ENCODE results near the gene DIP2B.

DNA sequence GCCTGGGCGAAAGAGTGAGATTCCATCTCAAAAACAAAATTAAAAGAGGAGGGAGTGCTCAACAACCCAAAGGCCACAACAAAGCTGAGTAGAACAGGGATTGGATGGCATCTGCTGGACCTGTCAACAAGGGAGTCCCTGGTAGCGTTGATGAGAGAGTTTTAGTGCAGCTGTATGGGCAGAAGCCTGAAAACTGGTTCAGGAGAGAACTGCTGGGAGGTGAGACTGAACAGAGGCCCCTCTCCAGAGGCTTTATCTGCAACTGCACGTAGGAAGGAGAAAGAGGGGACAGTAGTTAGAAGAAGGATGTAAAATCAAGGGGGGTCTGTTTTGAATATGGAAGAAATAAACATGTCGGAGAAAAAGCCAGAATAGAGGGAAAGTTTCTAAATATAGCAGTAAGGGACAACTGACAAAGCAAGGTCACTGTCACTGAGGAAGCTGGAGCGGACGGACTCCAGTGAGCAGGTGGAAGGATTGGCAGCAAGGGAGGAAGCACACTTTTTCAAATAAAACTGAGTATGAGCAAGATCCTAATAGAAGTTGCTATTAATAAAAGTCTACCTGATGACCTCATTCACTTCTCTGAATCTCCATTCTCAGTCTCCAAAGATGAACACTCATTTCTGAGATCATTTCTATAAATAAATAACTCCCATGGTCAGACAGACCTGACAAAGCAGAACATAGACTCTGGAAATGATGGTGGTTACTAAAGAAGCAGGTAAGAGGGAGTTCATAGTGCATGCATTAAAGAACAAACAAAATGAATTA is 247.3 kb downstream of the DIP2B start:
- TF ChIP-seq YY1 (IDR thresholded peaks at IDR 0.05; ENCODE audit: low read depth) (no peak), FOXM1 (IDR thresholded peaks at IDR 0.05; ENCODE audit: low read depth) (no peak), RAD21 (IDR thresholded peaks at IDR 0.05; ENCODE audit: low read length) (no peak), JUND (IDR thresholded peaks at IDR 0.05) (no peak), TAF1 (IDR thresholded peaks at IDR 0.05; ENCODE audit: borderline replicate concordance, low read depth, low read length) (no peak), USF2 (IDR thresholded peaks at IDR 0.05; ENCODE audit: borderline replicate concordance, low read depth, low read length) (no peak), ZBTB33 (IDR thresholded peaks at IDR 0.05; ENCODE audit: borderline replicate concordance, low read depth) (no peak), SMC3 (IDR thresholded peaks at IDR 0.05; ENCODE audit: low read depth, low read length) (no peak), NRF1 (IDR thresholded peaks at IDR 0.05; ENCODE audit: low read depth, low read length) (no peak), POLR2AphosphoS5 (IDR thresholded peaks at IDR 0.05; ENCODE audit: low read depth, low read length) (no peak), FOSL2 (IDR thresholded peaks at IDR 0.05; ENCODE audit: borderline replicate concordance, low read depth) (no peak), EP300 (IDR thresholded peaks at IDR 0.05; ENCODE audit: borderline replicate concordance in 1 of 2, low read depth in 1 of 2, low read length in 1 of 2) (no peak)
- TF ChIP-seq, protein P1, sequence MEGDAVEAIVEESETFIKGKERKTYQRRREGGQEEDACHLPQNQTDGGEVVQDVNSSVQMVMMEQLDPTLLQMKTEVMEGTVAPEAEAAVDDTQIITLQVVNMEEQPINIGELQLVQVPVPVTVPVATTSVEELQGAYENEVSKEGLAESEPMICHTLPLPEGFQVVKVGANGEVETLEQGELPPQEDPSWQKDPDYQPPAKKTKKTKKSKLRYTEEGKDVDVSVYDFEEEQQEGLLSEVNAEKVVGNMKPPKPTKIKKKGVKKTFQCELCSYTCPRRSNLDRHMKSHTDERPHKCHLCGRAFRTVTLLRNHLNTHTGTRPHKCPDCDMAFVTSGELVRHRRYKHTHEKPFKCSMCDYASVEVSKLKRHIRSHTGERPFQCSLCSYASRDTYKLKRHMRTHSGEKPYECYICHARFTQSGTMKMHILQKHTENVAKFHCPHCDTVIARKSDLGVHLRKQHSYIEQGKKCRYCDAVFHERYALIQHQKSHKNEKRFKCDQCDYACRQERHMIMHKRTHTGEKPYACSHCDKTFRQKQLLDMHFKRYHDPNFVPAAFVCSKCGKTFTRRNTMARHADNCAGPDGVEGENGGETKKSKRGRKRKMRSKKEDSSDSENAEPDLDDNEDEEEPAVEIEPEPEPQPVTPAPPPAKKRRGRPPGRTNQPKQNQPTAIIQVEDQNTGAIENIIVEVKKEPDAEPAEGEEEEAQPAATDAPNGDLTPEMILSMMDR (IDR thresholded peaks at IDR 0.05): no peak
